Measurements from ENCODE around the gene CNTRL.

Gene CNTRL

GRCh38 chr9:121192518-121192917 is 117.8 kb downstream of the CNTRL start:
- no peak overlapping the region for H3K4me3 ChIP-seq (ENCODE audit: low read depth, low read length)
- DNase-seq (ENCODE audit: low read depth) = no peak
- no peak for TF ChIP-seq CTCF (IDR thresholded peaks at IDR 0.05; ENCODE audit: low read depth, low read length, missing control alignments)

GRCh38 chr9:121192959-121193640 is 118.3 kb downstream of the CNTRL start:
- DNase-seq (ENCODE audit: low read depth) = no peak
- no peak for TF ChIP-seq CTCF (IDR thresholded peaks at IDR 0.05; ENCODE audit: low read depth, low read length, missing control alignments)
- no peak overlapping the region for H3K4me3 ChIP-seq (ENCODE audit: low read depth, low read length)

- no peak for TF ChIP-seq CTCF (IDR thresholded peaks at IDR 0.05; ENCODE audit: low read depth, low read length, missing control alignments)
- no peak overlapping the region for H3K4me3 ChIP-seq (ENCODE audit: low read depth, low read length)
- no peak for DNase-seq (ENCODE audit: low read depth)
Measured at GRCh38 chr9:121194730-121195129, 120.0 kb downstream of the CNTRL start.

- no peak for TF ChIP-seq CTCF (IDR thresholded peaks at IDR 0.05; ENCODE audit: low read depth, low read length, missing control alignments)
- H3K4me3 ChIP-seq (ENCODE audit: low read depth, low read length) = no peak overlapping the region; the same call in 1 of the 2 replicates
- no peak for DNase-seq (ENCODE audit: low read depth)
Measured at GRCh38 chr9:121196389-121196788, 121.6 kb downstream of the CNTRL start.

GRCh38 chr9:121197132-121197531 is 122.4 kb downstream of the CNTRL start:
- no peak overlapping the region for H3K4me3 ChIP-seq (ENCODE audit: low read depth, low read length)
- TF ChIP-seq CTCF (IDR thresholded peaks at IDR 0.05; ENCODE audit: low read depth, low read length, missing control alignments) = no peak
- DNase-seq (ENCODE audit: low read depth) = no peak

GRCh38 chr9:121198512-121199042 is 123.8 kb downstream of the CNTRL start:
- no peak for TF ChIP-seq CTCF (IDR thresholded peaks at IDR 0.05; ENCODE audit: low read depth, low read length, missing control alignments)
- H3K4me3 ChIP-seq (ENCODE audit: low read depth, low read length) = peak overlapping the region; percentile 39; the same call in 1 of the 2 replicates
- no peak for DNase-seq (ENCODE audit: low read depth)

GRCh38 chr9:121199921-121200320 is 125.2 kb downstream of the CNTRL start:
- no peak for DNase-seq (ENCODE audit: low read depth)

More at GRCh38 chr9:121199921-121200320, 125.2 kb downstream of the CNTRL start:
- H3K4me3 ChIP-seq (ENCODE audit: low read depth, low read length) = peak overlapping the region; percentile 93
- TF ChIP-seq CTCF (IDR thresholded peaks at IDR 0.05; ENCODE audit: low read depth, low read length, missing control alignments) = no peak
